Measurements from ENCODE around the gene GAREM2.
"Not testable (repeated sequence)": the region's sequence is repeated elsewhere in the genome, so short reads cannot be mapped to it uniquely, and the experiment has no call there.

Gene GAREM2

GRCh38 chr2:26148501-26148900 is 24.4 kb upstream of the GAREM2 start:
- FAIRE-seq (no peak), DNase-seq (ENCODE audit: insufficient read length) (no peak)
- TF ChIP-seq POLR2AphosphoS5 (IDR thresholded peaks at IDR 0.05; ENCODE audit: low read depth, low read length) (no peak), TAF1 (IDR thresholded peaks at IDR 0.05; ENCODE audit: borderline replicate concordance, low read depth, low read length) (no peak)

- DNase-seq (ENCODE audit: insufficient read length): no peak
- FAIRE-seq: no peak
- no peak for TF ChIP-seq POLR2AphosphoS5 (IDR thresholded peaks at IDR 0.05; ENCODE audit: low read depth, low read length)
Observed at GRCh38 chr2:26150243-26150642, 22.6 kb upstream of the GAREM2 start.

GRCh38 chr2:26157580-26157979 is 15.3 kb upstream of the GAREM2 start:
- FAIRE-seq: no peak
- DNase-seq (ENCODE audit: insufficient read length): no peak
- TF ChIP-seq POLR2A (IDR thresholded peaks at IDR 0.05; ENCODE audit: low read depth, low read length) (no peak), TAF1 (IDR thresholded peaks at IDR 0.05; ENCODE audit: borderline replicate concordance, low read depth, low read length) (no peak), POLR2AphosphoS5 (IDR thresholded peaks at IDR 0.05; ENCODE audit: low read depth, low read length) (no peak)

- DNase-seq (ENCODE audit: insufficient read length) (no peak), FAIRE-seq (no peak)
- no peak for TF ChIP-seq POLR2AphosphoS5 (IDR thresholded peaks at IDR 0.05; ENCODE audit: low read depth, low read length)
- TF ChIP-seq POLR2A (IDR thresholded peaks at IDR 0.05; ENCODE audit: low read depth, low read length): no peak
- no peak for TF ChIP-seq TAF1 (IDR thresholded peaks at IDR 0.05; ENCODE audit: borderline replicate concordance, low read depth, low read length)
Observed at GRCh38 chr2:26161926-26162325, 11.0 kb upstream of the GAREM2 start.

GRCh38 chr2:26162963-26163362 is 9.9 kb upstream of the GAREM2 start:
- TF ChIP-seq POLR2AphosphoS5 (IDR thresholded peaks at IDR 0.05; ENCODE audit: low read depth, low read length) (no peak), TAF1 (IDR thresholded peaks at IDR 0.05; ENCODE audit: borderline replicate concordance, low read depth, low read length) (no peak), POLR2A (IDR thresholded peaks at IDR 0.05; ENCODE audit: low read depth, low read length) (no peak)
- no peak for FAIRE-seq

GRCh38 chr2:26164231-26164630 is 8.7 kb upstream of the GAREM2 start:
- FAIRE-seq: no peak
- TF ChIP-seq POLR2AphosphoS5 (IDR thresholded peaks at IDR 0.05; ENCODE audit: low read depth, low read length) (no peak), POLR2A (IDR thresholded peaks at IDR 0.05; ENCODE audit: low read depth, low read length) (no peak), TAF1 (IDR thresholded peaks at IDR 0.05; ENCODE audit: borderline replicate concordance, low read depth, low read length) (no peak)
- DNase-seq (ENCODE audit: insufficient read length): no peak

More at GRCh38 chr2:26162963-26163362, 9.9 kb upstream of the GAREM2 start:
- no peak for DNase-seq (ENCODE audit: insufficient read length)

- DNase-seq (ENCODE audit: insufficient read length) (no peak), FAIRE-seq (no peak)
- TF ChIP-seq TAF1 (IDR thresholded peaks at IDR 0.05; ENCODE audit: borderline replicate concordance, low read depth, low read length) (no peak), POLR2AphosphoS5 (IDR thresholded peaks at IDR 0.05; ENCODE audit: low read depth, low read length) (no peak), POLR2A (IDR thresholded peaks at IDR 0.05; ENCODE audit: low read depth, low read length) (no peak)
Observed at GRCh38 chr2:26164641-26165211, 8.2 kb upstream of the GAREM2 start.

- DNase-seq (ENCODE audit: insufficient read length) (no peak), FAIRE-seq (no peak)
- TF ChIP-seq POLR2A (IDR thresholded peaks at IDR 0.05; ENCODE audit: low read depth, low read length) (no peak), TAF1 (IDR thresholded peaks at IDR 0.05; ENCODE audit: borderline replicate concordance, low read depth, low read length) (no peak), POLR2AphosphoS5 (IDR thresholded peaks at IDR 0.05; ENCODE audit: low read depth, low read length) (no peak)
Observed at GRCh38 chr2:26165403-26165802, 7.5 kb upstream of the GAREM2 start.

- FAIRE-seq; DNase-seq (ENCODE audit: insufficient read length): not testable (repeated sequence)
Observed at GRCh38 chr2:26166541-26166940, 6.3 kb upstream of the GAREM2 start.

- DNase-seq (ENCODE audit: insufficient read length) (no peak), FAIRE-seq (no peak)
- TF ChIP-seq POLR2A (IDR thresholded peaks at IDR 0.05; ENCODE audit: low read depth, low read length) (no peak), POLR2AphosphoS5 (IDR thresholded peaks at IDR 0.05; ENCODE audit: low read depth, low read length) (no peak), TAF1 (IDR thresholded peaks at IDR 0.05; ENCODE audit: borderline replicate concordance, low read depth, low read length) (no peak)
Observed at GRCh38 chr2:26168785-26169184, 4.1 kb upstream of the GAREM2 start.

- TF ChIP-seq POLR2AphosphoS5 (IDR thresholded peaks at IDR 0.05; ENCODE audit: low read depth, low read length): no peak
- no peak for TF ChIP-seq TAF1 (IDR thresholded peaks at IDR 0.05; ENCODE audit: borderline replicate concordance, low read depth, low read length)
- FAIRE-seq: no peak
- DNase-seq (ENCODE audit: insufficient read length): no peak
Observed at GRCh38 chr2:26169226-26169625, 3.7 kb upstream of the GAREM2 start.

- TF ChIP-seq POLR2AphosphoS5 (IDR thresholded peaks at IDR 0.05; ENCODE audit: low read depth, low read length): no peak
- no peak for TF ChIP-seq TAF1 (IDR thresholded peaks at IDR 0.05; ENCODE audit: borderline replicate concordance, low read depth, low read length)
- FAIRE-seq (no peak), DNase-seq (ENCODE audit: insufficient read length) (no peak)
Observed at GRCh38 chr2:26169681-26170414, 3.0 kb upstream of the GAREM2 start.

GRCh38 chr2:26170795-26171194 is 2.1 kb upstream of the GAREM2 start:
- TF ChIP-seq TAF1 (IDR thresholded peaks at IDR 0.05; ENCODE audit: borderline replicate concordance, low read depth, low read length) (no peak), POLR2A (IDR thresholded peaks at IDR 0.05; ENCODE audit: low read depth, low read length) (no peak), POLR2AphosphoS5 (IDR thresholded peaks at IDR 0.05; ENCODE audit: low read depth, low read length) (no peak)
- FAIRE-seq: no peak
- DNase-seq (ENCODE audit: insufficient read length): no peak

All from GM12892 (cell line).